CD14-positive monocyte (primary cell): ENCODE measurements around the gene DUS2. TPM values are rescaled to one million over a fixed set of nuclear protein-coding genes. Genes with fewer than 3 reads are reported as not detected.

Experiments
- DNase-seq, 3 donors: peaks; one replicate each; pipeline ENCODE4 v3.0.0-alpha.2; 2011 to 2022
- H2AFZ ChIP-seq: 2 replicates; pipeline ENCODE4 v1.6.0; 2012; ENCODE audit warnings: mild to moderate bottlenecking, low read depth, low read length, inconsistent platforms; ENCODE audit not compliant: insufficient read depth, poor library complexity, severe bottlenecking
- H3K27ac ChIP-seq, 2 donors: 1 replicate in 1 of 2; 2 replicates in 1 of 2; pipeline ENCODE4 v1.5.1; 2012 to 2013; ENCODE audit warnings: low read length in 2 of 2, control low read depth in 1 of 2, inconsistent platforms in 1 of 2, low read depth in 1 of 2, mild to moderate bottlenecking in 1 of 2
- H3K27me3 ChIP-seq, 2 donors: one replicate each; pipeline versions ENCODE4 v1.6.0 to v1.6.1; 2011 to 2013; ENCODE audit warnings: low read length in 2 of 2; ENCODE audit not compliant: control insufficient read depth in 2 of 2, insufficient read depth in 2 of 2
- H3K36me3 ChIP-seq, 2 donors: replicated peaks in 1 of 2; 1 replicate in 1 of 2; 2 replicates in 1 of 2; pipeline versions ENCODE4 v1.5.1 to v1.6.1; 2012 to 2013; ENCODE audit warnings: low read length in 2 of 2, control low read depth in 1 of 2, inconsistent platforms in 1 of 2, mild to moderate bottlenecking in 1 of 2; ENCODE audit not compliant: insufficient read depth in 2 of 2, control insufficient read depth in 1 of 2
- H3K4me1 ChIP-seq, 2 donors: 1 replicate in 1 of 2; 2 replicates in 1 of 2; pipeline versions ENCODE4 v1.5.1 to v1.6.1; 2012 to 2013; ENCODE audit warnings: low read length in 2 of 2, control low read depth in 1 of 2, inconsistent platforms in 1 of 2, mild to moderate bottlenecking in 1 of 2, moderate library complexity in 1 of 2; ENCODE audit not compliant: insufficient read depth in 2 of 2, control insufficient read depth in 1 of 2
- H3K4me2 ChIP-seq: replicated peaks from 2 replicates; pipeline ENCODE3; 2012; ENCODE audit warnings: low read length, moderate library complexity, mild to moderate bottlenecking; ENCODE audit not compliant: poor library complexity, severe bottlenecking; ENCODE audit errors: extremely low read depth
- H3K4me3 ChIP-seq, 3 experiments: fragments of 200-600 bp in 1 of 3; sonication (generic) in 1 of 3; replicated peaks in 1 of 3; 1 replicate in 2 of 3; 2 replicates in 1 of 3; pipeline ENCODE4 v1.5.1; 2011 to 2013; ENCODE audit warnings: low read length in 3 of 3, mild to moderate bottlenecking in 3 of 3, control low read depth in 2 of 3, low read depth in 2 of 3, inconsistent platforms in 1 of 3, moderate library complexity in 1 of 3
- H3K79me2 ChIP-seq: 2 replicates; pipeline ENCODE4 v1.6.0; 2012; ENCODE audit warnings: mild to moderate bottlenecking, control low read depth, inconsistent platforms, low read length, moderate library complexity; ENCODE audit not compliant: insufficient read depth
- H3K9ac ChIP-seq: 2 replicates; pipeline ENCODE4 v1.6.0; 2017; ENCODE audit warnings: low read length, mild to moderate bottlenecking; ENCODE audit not compliant: insufficient read depth, poor library complexity, severe bottlenecking
- H3K9me3 ChIP-seq, 2 donors: replicated peaks in 1 of 2; 1 replicate in 1 of 2; 2 replicates in 1 of 2; pipeline versions ENCODE4 v1.5.1 to v1.6.1; 2012 to 2013; ENCODE audit warnings: low read length in 2 of 2, control low read depth in 1 of 2; ENCODE audit not compliant: control insufficient read depth in 1 of 2, insufficient read depth in 1 of 2
- H4K20me1 ChIP-seq: 2 replicates; pipeline ENCODE4 v1.6.0; 2012; ENCODE audit warnings: mild to moderate bottlenecking, low read length, control low read depth, moderate library complexity; ENCODE audit not compliant: insufficient read depth
- H3K27ac Mint-ChIP-seq, 7 donors: one replicate each; pipeline ENCODE4 v1.8.0; 2020; ENCODE audit warnings: mild to moderate bottlenecking in 7 of 7, mixed read lengths in 7 of 7, moderate library complexity in 6 of 7, inconsistent platforms in 2 of 7
- H3K27me3 Mint-ChIP-seq, 3 donors: one replicate each; pipeline ENCODE4 v1.8.0; 2021 to 2022; ENCODE audit warnings: low read depth in 3 of 3, mild to moderate bottlenecking in 3 of 3, mixed read lengths in 3 of 3, moderate library complexity in 3 of 3, inconsistent platforms in 1 of 3
- H3K36me3 Mint-ChIP-seq, 2 donors: one replicate each; pipeline ENCODE4 v1.8.0; 2020; ENCODE audit warnings: mixed read lengths in 2 of 2, inconsistent platforms in 1 of 2, mild to moderate bottlenecking in 1 of 2
- H3K4me1 Mint-ChIP-seq: one replicate; pipeline ENCODE4 v1.8.0; 2020; ENCODE audit warnings: mild to moderate bottlenecking, mixed read lengths
- H3K4me3 Mint-ChIP-seq, 2 donors: one replicate each; pipeline ENCODE4 v1.8.0; 2020; ENCODE audit warnings: mild to moderate bottlenecking in 2 of 2, mixed read lengths in 2 of 2, moderate library complexity in 1 of 2
- H3K9me3 Mint-ChIP-seq, 7 donors: one replicate each; pipeline ENCODE4 v1.8.0; 2020 to 2022; ENCODE audit warnings: mixed read lengths in 7 of 7, mild to moderate bottlenecking in 6 of 7, moderate library complexity in 6 of 7, inconsistent platforms in 2 of 7
- CTCF ChIP-seq: fragments of 200-600 bp; IDR thresholded peaks from one replicate; pipeline ENCODE4 v1.8.0; 2022; ENCODE audit warnings: antibody characterized with exemption, mild to moderate bottlenecking
- WGBS: methylation state at CpG from one replicate; pipeline ENCODE4 v1.1.5; 2013; ENCODE audit warnings: missing lambda C conversion rate; ENCODE audit not compliant: insufficient coverage; 5-methylcytosine and 5-hydroxymethylcytosine counted together
- intact Hi-C, 2 donors: fragments of 100-400 bp; cut with micrococcal nuclease; formaldehyde crosslinking; loops; one replicate each; pipeline versions ENCODE4 v1.15.0 to v1.15.1; 2023
- polyA plus RNA-seq, 3 donors: library from polyadenylated mRNA; depleted of rRNA in 1 of 3; unstranded in 2 of 3; stranded (reverse) in 1 of 3; fragments of 300-500 nt in 2 of 3; fragments of >200 nt in 1 of 3; fragmentation: Illumina TruSeq in 2 of 3; gene quantifications; 1 replicate in 2 of 3; 2 replicates in 1 of 3; pipeline ENCODE4 v1.2.3, GENCODE V29; 2012 to 2021

The DUS2 gene
- polyA plus RNA-seq, 3 donors, result 18.4 to 40.7 (median 33.2) TPM

- Histone ChIP-seq H4K20me1 (no peaks in the 10 kb centered on the region), H3K36me3 (peaks cover 79 to 98% of the 10 kb centered on the region in 2 donors), H3K27me3 (no peaks in the 10 kb centered on the region), H3K79me2 (no peaks in the 10 kb centered on the region), H3K9me3 (no peaks in the 10 kb centered on the region), H3K9ac (no peak overlapping the region), H3K4me1 (peaks cover 40 to 43% of the 10 kb centered on the region in 2 donors), H3K27ac (peak overlapping the region in 1 of 2 donors; percentile 6), H2AFZ (no peak overlapping the region), H3K4me3 (no peak overlapping the region), H3K4me2 (no peak overlapping the region)
- Mint-ChIP-seq H3K36me3 (peaks cover 82 to 96% of the 10 kb centered on the region in 2 donors), H3K27ac (peak overlapping the region in 3 of 7 donors; percentile 14 to 79 (median 39)), H3K27me3 (no peaks in the 10 kb centered on the region), H3K4me1 (peaks cover 44% of the 10 kb centered on the region), H3K4me3 (no peak overlapping the region), H3K9me3 (no peaks in the 10 kb centered on the region)
- intact Hi-C loops, result no loop called here
- no peak for TF ChIP-seq CTCF
- 84% methylated on average over 8 of the region's 9 CpGs for WGBS
- no peak for DNase-seq
Measured at GRCh38 chr16:68073902-68074760, 51.0 kb downstream of the DUS2 start.

- peak overlapping the region in 1 of 2 donors; percentile 6 for H3K27ac ChIP-seq
- peaks cover 75 to 91% of the 10 kb centered on the region in 2 donors for H3K36me3 ChIP-seq
- Mint-ChIP-seq H3K4me1 (peaks cover 46% of the 10 kb centered on the region), H3K4me3 (no peak overlapping the region), H3K27ac (peak overlapping the region in 2 of 7 donors; percentile 14 to 79), H3K27me3 (no peaks in the 10 kb centered on the region), H3K36me3 (peaks cover 76 to 88% of the 10 kb centered on the region in 2 donors), H3K9me3 (no peaks in the 10 kb centered on the region)
- 59% methylated on average over 3 of the region's 6 CpGs for WGBS
- no peak overlapping the region for H3K4me3 ChIP-seq
- H3K27me3 ChIP-seq, result no peaks in the 10 kb centered on the region
- no peak overlapping the region for H2AFZ ChIP-seq
- H3K4me2 ChIP-seq, result no peak overlapping the region
- no peak for DNase-seq
- no peak overlapping the region for H3K9ac ChIP-seq
- H3K79me2 ChIP-seq, result peaks cover under 1% of the 10 kb centered on the region
- no peak for TF ChIP-seq CTCF
- H3K9me3 ChIP-seq, result no peaks in the 10 kb centered on the region
- no peaks in the 10 kb centered on the region for H4K20me1 ChIP-seq
- H3K4me1 ChIP-seq, result peaks cover 42 to 44% of the 10 kb centered on the region in 2 donors
- intact Hi-C loops, result no loop called here
Measured at GRCh38 chr16:68074850-68075555, 51.9 kb downstream of the DUS2 start.
